ENCODE measurements around the gene ATAT1. TPM values are rescaled to one million over a fixed set of nuclear protein-coding genes. Genes with fewer than 3 reads are reported as not detected.

Gene ATAT1
- total and polyA plus RNA-seq, 2 of the 13 experiments (the other 11 are each of a cell fraction or from before 2014, with no cell fraction given) = 9.2 to 23.6 TPM

GRCh38 chr6:30626484-30627366 lies at the start of gene ATAT1 (continued):
- TF ChIP-seq DRAP1 (CRISPR knock-in tag; IDR thresholded peaks at IDR 0.05) (peak; percentile 68), ZNF746 (CRISPR knock-in tag; IDR thresholded peaks at IDR 0.05) (peak; percentile 50; the same call in 1 of the 2 replicates), ZFP91 (CRISPR knock-in tag; IDR thresholded peaks at IDR 0.05; ENCODE audit: borderline replicate concordance) (peak; percentile 92), ZNF556 (CRISPR knock-in tag; IDR thresholded peaks at IDR 0.05; ENCODE audit: borderline replicate concordance) (peak; percentile 91; the same call in 1 of the 2 replicates), SP2 (CRISPR knock-in tag; IDR thresholded peaks at IDR 0.05) (peak; percentile 86), CCDC6 (CRISPR knock-in tag; IDR thresholded peaks at IDR 0.05) (no peak), KLF9 (CRISPR knock-in tag; IDR thresholded peaks at IDR 0.05; ENCODE audit: low read depth) (peak; percentile 94), ZNF720 (CRISPR knock-in tag; IDR thresholded peaks at IDR 0.05) (no peak), ZNF761 (CRISPR knock-in tag; conservative IDR thresholded peaks at IDR 0.05) (peak; percentile 47; the same call in 1 of the 2 replicates), PHF20 (CRISPR knock-in tag; IDR thresholded peaks at IDR 0.05) (peak; percentile 90), ZNF318 (CRISPR knock-in tag; IDR thresholded peaks at IDR 0.05) (peak; percentile 98), DMTF1 (CRISPR knock-in tag; IDR thresholded peaks at IDR 0.05) (0 out of 2 replicates have a peak, but pooled peaks have one; percentile 64), PCBP2 (optimal IDR thresholded peaks at IDR 0.05; ENCODE audit: low read depth, low read length, poor library complexity, severe bottlenecking) (no peak), ZNF7 (CRISPR knock-in tag; IDR thresholded peaks at IDR 0.05) (no peak), FOXC1 (CRISPR knock-in tag; IDR thresholded peaks at IDR 0.05; ENCODE audit: borderline replicate concordance) (peak; percentile 87), DNMT3B (CRISPR knock-in tag; conservative IDR thresholded peaks at IDR 0.05) (no peak; the same call in 1 of the 2 replicates)
